Measurements from ENCODE around the gene LYZL1.

DNA sequence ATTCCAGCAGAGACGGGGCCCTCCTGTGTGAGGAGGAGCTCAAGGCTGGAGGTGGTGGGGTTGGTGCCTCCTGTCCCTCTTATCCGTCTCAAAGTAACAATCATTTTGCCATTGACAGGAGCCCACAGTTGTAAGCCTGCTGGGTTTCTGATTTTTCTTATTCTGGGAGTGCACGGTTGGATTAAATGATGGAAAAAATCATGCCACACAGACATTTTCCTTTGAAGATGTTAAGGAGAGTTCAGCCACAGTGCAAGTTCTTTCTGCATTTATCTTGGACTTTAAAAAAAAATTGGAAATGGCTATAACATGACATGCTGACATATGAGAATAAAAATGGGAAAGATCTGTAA lies 8.4 kb upstream of the LYZL1 start:
- TF ChIP-seq, protein P1, sequence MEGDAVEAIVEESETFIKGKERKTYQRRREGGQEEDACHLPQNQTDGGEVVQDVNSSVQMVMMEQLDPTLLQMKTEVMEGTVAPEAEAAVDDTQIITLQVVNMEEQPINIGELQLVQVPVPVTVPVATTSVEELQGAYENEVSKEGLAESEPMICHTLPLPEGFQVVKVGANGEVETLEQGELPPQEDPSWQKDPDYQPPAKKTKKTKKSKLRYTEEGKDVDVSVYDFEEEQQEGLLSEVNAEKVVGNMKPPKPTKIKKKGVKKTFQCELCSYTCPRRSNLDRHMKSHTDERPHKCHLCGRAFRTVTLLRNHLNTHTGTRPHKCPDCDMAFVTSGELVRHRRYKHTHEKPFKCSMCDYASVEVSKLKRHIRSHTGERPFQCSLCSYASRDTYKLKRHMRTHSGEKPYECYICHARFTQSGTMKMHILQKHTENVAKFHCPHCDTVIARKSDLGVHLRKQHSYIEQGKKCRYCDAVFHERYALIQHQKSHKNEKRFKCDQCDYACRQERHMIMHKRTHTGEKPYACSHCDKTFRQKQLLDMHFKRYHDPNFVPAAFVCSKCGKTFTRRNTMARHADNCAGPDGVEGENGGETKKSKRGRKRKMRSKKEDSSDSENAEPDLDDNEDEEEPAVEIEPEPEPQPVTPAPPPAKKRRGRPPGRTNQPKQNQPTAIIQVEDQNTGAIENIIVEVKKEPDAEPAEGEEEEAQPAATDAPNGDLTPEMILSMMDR (IDR thresholded peaks at IDR 0.05): no peak
- TF ChIP-seq ZFX (IDR thresholded peaks at IDR 0.05; ENCODE audit: borderline replicate concordance): no peak

Data from 22Rv1 (cell line).